IPS DF 4.7 (cell line): Measurements from ENCODE around the gene PRR3.

Experiments used
- DNase-seq: peaks from one replicate; pipeline ENCODE4 v3.0.0-alpha.2; 2013; ENCODE audit warnings: low spot score; ENCODE audit errors: extremely low read depth

Gene PRR3

GRCh38 chr6:30533460-30534294, 23.4 kb upstream of the PRR3 start:
- no peak for DNase-seq

- no peak for DNase-seq
Observed at GRCh38 chr6:30537931-30538330, 19.2 kb upstream of the PRR3 start.

- no peak for DNase-seq
Observed at GRCh38 chr6:30541515-30542403, 15.3 kb upstream of the PRR3 start.

- DNase-seq: no peak
Observed at GRCh38 chr6:30542404-30542725, 14.7 kb upstream of the PRR3 start.

GRCh38 chr6:30542915-30543314, 14.2 kb upstream of the PRR3 start:
- DNase-seq: no peak

- no peak for DNase-seq
Observed at GRCh38 chr6:30543821-30544220, 13.3 kb upstream of the PRR3 start.

GRCh38 chr6:30544666-30545272, 12.3 kb upstream of the PRR3 start:
- no peak for DNase-seq

GRCh38 chr6:30547454-30547853, 9.6 kb upstream of the PRR3 start:
- DNase-seq: no peak

- no peak for DNase-seq
Observed at GRCh38 chr6:30548375-30548774, 8.7 kb upstream of the PRR3 start.

GRCh38 chr6:30554404-30554803, 2.7 kb upstream of the PRR3 start:
- DNase-seq: no peak

GRCh38 chr6:30554962-30555815, 1.9 kb upstream of the PRR3 start:
- no peak for DNase-seq

GRCh38 chr6:30555816-30556065, 1.4 kb upstream of the PRR3 start:
- no peak for DNase-seq

- DNase-seq: no peak
Observed at GRCh38 chr6:30556066-30556905, 809 bp upstream of the PRR3 start, which contains the start of gene GNL1. TSS of gene GNL1 (minus strand) at chr6:30556489. CDS start at chr6:30556203, 286 bp downstream.

- DNase-seq: no peak
Observed at GRCh38 chr6:30557683-30557981, 537 bp downstream of the PRR3 start.

GRCh38 chr6:30560930-30561329, 3.8 kb downstream of the PRR3 start:
- DNase-seq: no peak

GRCh38 chr6:30562470-30563425, 5.7 kb downstream of the PRR3 start:
- DNase-seq: no peak

- DNase-seq: no peak
Observed at GRCh38 chr6:30564114-30564513, 7.0 kb downstream of the PRR3 start.

- DNase-seq: no peak
Observed at GRCh38 chr6:30565772-30566171, 8.7 kb downstream of the PRR3 start.

GRCh38 chr6:30568245-30568644, 11.2 kb downstream of the PRR3 start:
- no peak for DNase-seq

GRCh38 chr6:30570263-30570662, 13.2 kb downstream of the PRR3 start:
- no peak for DNase-seq
